GM21367 (cell line): ENCODE results near the gene HIRA.
"Not testable (repeated sequence)": the region's sequence is repeated elsewhere in the genome, so short reads cannot be mapped to it uniquely, and the experiment has no call there.

Source experiments
- ATAC-seq: cut with Tn5 transposase; IDR thresholded peaks from one replicate; pipeline ENCODE4 v1.9.1; 2021; ENCODE audit not compliant: unreplicated experiment

Gene HIRA

GRCh38 chr22:19443544-19444211, 12.1 kb upstream of the HIRA start:
- no peak for ATAC-seq

DNA sequence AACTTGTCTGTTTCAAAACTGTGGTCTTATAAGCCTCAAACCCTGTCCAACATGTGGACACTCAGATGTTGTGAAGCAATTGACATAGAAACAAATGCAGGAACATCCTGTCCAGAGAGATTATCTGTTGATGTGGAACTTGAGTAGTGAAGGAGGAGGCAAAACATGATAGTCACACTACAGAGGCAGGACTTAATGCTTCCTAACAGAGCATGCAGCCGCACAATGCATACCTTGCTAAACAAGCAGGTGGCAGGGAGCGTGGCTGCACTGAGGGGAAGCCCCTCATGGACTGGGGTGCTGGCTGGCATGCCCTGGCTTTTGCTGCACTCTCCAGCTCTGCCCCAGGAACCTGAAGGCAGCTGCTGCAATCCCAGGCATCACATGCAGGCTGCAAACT, 10.6 kb upstream of the HIRA start:
- no peak for ATAC-seq

- ATAC-seq, result no peak
These were observed 9.1 kb upstream of the HIRA start for GRCh38 chr22:19440411-19441195.

DNA sequence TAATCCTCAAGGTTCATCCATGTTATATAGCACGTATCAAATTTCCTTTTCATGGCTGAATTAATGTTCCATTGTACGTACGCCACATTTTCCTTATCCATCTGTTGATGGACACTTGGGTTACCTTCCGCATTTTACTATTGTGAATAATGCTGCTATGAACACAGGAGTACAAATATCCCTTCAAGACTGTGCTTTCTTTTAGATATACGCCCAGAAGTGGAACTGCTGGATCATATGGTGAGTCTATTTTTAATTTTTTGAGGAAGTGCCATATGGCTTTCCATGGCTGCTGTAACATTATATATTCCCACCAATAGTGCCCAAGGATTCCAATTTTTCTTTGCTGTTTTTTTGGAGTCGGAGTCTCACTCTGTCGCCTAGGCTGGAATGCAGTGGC, 6.8 kb upstream of the HIRA start:
- ATAC-seq, result no peak

DNA sequence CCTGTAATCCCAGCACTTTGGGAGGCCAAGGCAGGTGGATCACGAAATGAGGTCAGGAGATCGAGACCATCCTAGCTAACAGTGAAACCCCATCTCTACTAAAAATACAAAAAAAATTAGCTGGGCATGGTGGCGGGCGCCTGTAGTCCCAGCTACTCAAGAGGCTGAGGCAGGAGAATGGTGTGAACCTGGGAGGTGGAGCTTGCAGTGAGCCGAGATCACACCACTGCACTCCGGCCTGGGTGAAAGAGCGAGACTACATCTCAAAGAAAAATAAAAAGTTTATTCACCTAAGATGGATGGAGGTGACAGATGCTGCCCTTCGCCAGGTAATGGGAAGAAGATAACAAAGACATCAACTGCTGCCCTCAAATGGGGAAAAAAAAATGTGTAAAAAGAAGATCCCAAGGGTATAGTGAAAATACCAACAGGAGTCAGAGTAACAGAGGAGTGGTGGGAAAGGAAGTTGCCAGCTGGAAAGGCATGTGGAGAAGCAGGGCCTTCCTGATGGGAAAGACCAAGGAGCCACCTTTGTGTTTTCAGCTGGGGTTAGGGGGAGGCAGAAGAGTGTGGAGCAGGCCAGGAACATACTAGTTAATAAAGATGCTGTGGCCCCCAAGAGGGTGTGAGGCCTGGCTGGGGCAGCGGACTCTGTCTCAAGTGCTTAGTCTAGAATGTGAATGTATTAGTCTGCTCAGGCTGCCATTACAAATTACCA, 5.1 kb upstream of the HIRA start:
- not testable (repeated sequence) for ATAC-seq

DNA sequence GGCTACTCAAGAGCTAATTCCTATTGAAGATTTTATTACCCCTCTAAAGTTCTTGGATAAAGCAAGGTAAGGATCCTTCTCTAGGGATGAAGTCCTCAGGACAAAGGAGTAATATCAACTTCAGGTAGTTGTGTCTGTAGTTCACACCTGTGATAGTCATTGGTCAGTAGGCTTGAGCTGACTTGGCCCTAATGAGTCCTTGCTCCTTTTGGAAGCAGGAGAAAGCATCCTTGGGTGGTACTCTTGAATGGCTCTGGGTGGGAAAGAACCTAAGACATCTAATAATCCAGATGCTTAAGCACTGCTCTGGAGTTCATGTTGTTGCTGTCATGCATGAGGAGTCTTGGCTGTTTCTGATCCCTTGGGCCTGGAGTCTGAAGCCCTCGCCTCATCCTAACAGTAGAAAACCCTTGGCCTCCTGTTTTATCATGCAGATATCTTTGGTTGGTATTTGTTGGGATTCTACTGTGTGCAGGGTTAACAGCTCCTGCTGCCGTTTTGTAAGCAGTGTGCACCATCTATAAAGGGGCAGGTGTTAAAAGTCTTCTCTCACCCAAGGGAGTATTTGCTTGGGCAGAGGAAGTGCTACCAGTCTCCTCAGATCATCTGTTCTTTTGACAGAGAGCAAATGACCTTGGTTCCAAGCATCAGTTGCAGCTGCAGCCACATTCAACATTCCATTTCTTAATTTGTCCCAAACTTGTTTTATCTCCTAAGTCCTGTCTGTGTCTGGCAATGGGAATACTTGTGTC, 3.5 kb upstream of the HIRA start:
- no peak for ATAC-seq

- no peak for ATAC-seq
These were observed 2.9 kb upstream of the HIRA start for GRCh38 chr22:19434401-19434800.

GRCh38 chr22:19432133-19432851, 759 bp upstream of the HIRA start, which contains the start of gene MRPL40:
MRPL40 (plus strand) TSS chr22:19432545; CDS start chr22:19432555, 10 bp downstream.
- ATAC-seq, result peak; percentile 59

GRCh38 chr22:19430890-19431541, 517 bp downstream of the HIRA start:
- no peak for ATAC-seq

DNA sequence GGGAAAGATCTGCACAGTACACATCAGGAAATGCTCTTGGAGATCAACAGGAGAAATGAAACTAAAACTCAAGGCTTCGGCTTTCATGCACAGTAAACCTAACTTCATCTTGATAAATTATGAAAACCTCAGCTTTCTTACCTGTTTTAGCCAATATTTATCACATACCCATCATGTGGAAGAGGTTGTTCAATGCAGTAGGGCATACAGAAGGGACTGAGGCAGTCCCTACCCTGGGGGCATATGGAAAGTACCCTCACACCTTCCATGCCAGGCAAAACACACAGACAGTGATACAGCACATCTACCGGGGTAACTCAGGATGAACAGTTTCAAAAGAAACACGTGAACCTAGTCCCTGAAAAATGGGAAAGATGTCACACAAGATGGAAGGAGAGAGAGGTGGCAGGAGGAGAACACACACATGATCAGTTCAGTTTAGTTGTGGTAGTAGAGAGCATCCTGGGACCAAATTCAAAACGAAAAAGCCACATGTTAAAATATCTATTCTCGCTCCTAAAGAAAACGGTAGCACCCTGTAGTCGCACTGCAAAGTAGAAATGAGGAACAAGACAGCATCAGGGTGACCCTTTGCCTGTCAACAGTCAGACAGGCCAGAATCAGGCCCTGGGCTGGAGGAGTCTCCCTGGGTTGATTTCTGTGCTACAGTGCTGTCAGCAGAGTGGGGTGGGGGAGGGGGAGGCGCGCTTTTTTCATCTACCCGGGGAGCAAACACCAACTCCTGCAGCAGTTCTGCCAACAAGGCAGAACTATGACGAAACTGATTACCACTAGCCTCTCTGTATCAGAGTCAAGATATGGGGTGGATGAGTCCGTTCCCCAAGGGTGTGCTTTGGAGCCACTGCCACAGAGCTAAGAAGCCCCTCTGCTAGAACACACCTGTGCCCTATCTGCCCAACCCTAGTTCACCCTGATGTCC, 1.3 kb downstream of the HIRA start:
- ATAC-seq, result no peak

DNA sequence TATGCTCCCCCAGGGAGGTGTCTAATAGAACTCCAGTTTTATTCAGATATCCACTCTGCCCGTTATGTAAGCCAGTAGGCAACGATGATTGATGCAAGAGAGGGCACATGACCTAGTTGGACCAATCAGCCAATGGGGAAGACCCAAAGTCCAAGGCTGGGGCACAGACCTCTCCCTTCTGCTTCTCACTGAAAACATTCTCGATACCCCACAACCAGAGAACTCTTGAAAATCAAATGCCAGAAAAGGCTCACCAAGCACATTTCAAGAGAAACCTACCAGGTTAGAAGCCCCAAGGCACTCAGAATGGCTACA, 7.4 kb downstream of the HIRA start:
- no peak for ATAC-seq

DNA sequence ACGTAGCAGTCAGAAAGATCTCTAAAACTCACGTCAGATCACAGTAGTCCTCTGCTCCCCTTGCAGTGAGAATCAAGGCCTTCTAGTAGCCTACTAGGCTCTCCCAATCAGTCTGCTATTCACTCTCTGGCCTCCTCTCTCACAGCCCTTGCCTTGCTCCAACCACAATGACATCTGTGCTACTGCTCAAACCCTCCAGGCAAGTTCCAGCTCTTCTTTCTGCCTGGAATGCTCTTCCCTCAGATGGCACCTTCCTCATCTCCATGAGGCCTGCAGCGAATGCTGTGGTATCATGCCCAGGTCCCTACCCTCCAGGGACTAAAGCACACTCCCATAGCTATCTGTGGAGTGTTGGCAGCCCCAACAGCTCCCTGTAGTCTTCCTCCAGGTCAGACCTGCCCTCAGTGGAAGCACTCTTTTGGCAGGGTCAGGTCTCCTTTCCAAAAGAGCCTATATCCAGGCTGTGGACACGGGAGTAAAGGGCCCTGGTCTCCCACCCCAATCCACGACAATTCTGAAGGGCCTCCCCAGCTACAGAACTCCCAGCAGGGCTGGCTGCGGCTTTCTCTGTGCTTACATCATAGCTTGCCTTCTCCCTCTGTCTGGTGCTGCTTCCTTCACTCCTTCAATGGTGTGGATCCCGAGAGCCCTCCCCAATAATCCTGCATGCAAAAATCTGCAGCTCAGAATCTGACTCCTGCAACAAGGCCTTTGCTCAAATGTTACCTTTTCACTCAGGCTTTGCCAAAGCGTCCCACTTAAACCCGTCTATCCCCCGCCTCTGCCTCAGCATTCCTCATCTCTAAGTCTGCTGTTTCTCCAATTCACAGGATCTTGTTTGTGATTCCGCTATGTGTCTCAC, 8.9 kb downstream of the HIRA start:
- no peak for ATAC-seq

DNA sequence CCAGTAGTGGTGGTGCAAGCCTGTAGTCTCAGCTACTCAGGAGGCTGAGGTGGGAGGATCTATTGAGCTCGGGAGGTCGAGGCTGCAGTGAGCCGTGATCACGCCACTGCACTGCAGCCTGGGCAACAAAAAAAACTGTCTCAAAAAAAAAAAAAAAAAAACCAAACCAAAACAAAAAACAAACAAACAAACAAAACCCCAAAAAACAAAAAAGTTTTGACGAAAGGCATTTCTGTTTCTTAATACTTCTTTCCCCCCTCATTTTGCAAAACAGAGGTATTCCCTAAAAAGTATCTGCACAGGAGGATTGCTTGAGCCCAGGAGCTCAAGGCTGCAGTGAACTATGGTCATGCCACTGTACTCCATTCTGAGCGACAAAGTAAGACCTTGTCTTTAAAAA, 11.2 kb downstream of the HIRA start:
- ATAC-seq, result no peak

DNA sequence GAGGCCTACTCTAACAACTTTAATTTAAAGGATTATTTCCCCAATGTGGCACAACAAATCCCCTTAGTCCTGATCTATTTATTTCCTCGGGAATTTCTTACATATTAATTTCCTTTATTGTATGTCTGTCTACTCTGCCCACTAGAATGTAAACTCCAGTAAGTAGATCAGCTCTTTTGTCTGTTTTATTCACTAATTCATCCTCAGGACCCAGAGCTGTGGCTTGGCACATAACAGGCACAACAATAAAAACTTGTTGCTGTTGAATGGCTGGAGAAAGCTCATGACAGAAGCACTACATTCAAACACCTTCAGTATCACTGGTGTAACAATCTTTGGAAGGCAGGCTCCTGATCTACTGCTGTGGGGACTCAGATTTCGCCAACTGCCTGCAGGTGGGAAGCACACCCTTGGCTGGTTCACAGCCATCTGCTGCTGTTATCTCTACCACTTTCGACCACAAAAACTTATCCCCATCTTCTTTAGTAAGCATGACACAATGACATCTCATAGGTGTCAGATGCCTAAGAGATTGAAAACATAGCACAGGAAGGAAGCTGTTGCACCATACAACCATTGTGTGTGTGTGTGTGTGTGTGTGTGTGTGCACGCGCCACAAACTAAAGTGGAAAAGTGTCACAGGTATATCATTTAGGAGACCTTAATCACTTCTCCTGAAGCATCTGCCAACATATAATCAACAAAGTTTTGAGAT, 11.9 kb downstream of the HIRA start:
- no peak for ATAC-seq

GRCh38 chr22:19419086-19419463, 12.5 kb downstream of the HIRA start:
- no peak for ATAC-seq

GRCh38 chr22:19412923-19413322, 18.6 kb downstream of the HIRA start:
- no peak for ATAC-seq

GRCh38 chr22:19412478-19412877, 19.1 kb downstream of the HIRA start:
- ATAC-seq, result no peak

DNA sequence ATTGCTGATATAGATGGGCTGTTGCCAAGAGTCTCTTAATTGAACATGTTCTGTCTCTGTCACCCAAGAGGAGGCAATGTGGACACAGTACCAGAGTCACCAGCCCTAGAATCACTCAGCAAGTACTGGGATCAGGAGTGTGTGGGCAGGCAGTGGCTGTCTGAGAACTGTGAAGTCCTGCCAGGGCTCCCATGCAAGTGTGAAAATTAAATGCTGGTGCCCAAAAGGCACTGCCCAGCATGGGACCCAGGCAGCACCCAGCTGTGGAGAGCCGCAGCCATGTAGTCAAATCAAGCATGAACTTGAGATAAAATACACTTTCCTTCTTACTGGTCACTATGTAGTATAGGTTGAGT, 19.9 kb downstream of the HIRA start:
- no peak for ATAC-seq
